ENCODE measurements around the gene TOM1.

The TOM1 gene

DNA sequence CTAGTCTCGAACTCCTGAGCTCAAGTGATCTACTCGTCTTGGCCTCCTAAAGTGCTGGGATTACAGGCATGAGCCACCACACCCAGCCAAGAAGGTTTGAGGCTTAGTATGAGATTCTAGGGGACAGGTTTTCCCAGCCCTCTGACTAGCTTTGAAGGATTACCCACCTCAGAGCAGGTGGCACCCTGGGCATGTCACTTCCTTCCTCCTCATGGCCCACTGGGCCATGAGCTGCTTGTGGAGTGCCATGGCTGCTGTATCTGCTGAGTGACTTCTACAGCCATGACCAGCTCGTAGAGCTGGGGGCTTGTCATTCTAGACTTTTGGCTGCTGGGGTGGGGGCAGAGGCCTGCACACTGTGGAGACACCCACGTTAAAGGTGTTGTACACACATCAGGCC, 25.1 kb downstream of the TOM1 start:
- Mint-ChIP-seq H3K36me3 (ENCODE audit: low read depth) (peaks cover 95% of the 10 kb centered on the region), H3K27ac (no peak overlapping the region), H3K4me1 (ENCODE audit: low read depth) (peaks cover 29% of the 10 kb centered on the region), H3K27me3 (no peaks in the 10 kb centered on the region), H3K9me3 (no peaks in the 10 kb centered on the region), H3K4me3 (no peak overlapping the region)
- intact Hi-C loops (cut with micrococcal nuclease): no loop called here

- H3K4me1 Mint-ChIP-seq (ENCODE audit: low read depth): peaks cover 33% of the 10 kb centered on the region
- peaks cover 91% of the 10 kb centered on the region for H3K36me3 Mint-ChIP-seq (ENCODE audit: low read depth)
- H3K27me3 Mint-ChIP-seq: no peaks in the 10 kb centered on the region
- H3K4me3 Mint-ChIP-seq: no peak overlapping the region
- intact Hi-C loops (cut with micrococcal nuclease): no loop called here
- no peak overlapping the region for H3K27ac Mint-ChIP-seq
- H3K9me3 Mint-ChIP-seq: no peaks in the 10 kb centered on the region
These were observed 25.5 kb downstream of the TOM1 start for GRCh38 chr22:35325209-35325608.

- Mint-ChIP-seq H3K27me3 (no peaks in the 10 kb centered on the region), H3K4me1 (ENCODE audit: low read depth) (peaks cover 50% of the 10 kb centered on the region), H3K36me3 (ENCODE audit: low read depth) (peaks cover 73% of the 10 kb centered on the region), H3K4me3 (no peak overlapping the region), H3K9me3 (no peaks in the 10 kb centered on the region), H3K27ac (peak overlapping the region; percentile 10)
- intact Hi-C loops (cut with micrococcal nuclease): no loop called here
These were observed 27.3 kb downstream of the TOM1 start for GRCh38 chr22:35326854-35327562.

- Mint-ChIP-seq H3K9me3 (no peaks in the 10 kb centered on the region), H3K27me3 (no peaks in the 10 kb centered on the region), H3K27ac (peak overlapping the region; percentile 97), H3K36me3 (ENCODE audit: low read depth) (peaks cover 64% of the 10 kb centered on the region), H3K4me1 (ENCODE audit: low read depth) (peaks cover 59% of the 10 kb centered on the region), H3K4me3 (no peak overlapping the region)
- intact Hi-C loops (cut with micrococcal nuclease): no loop called here
These were observed 28.2 kb downstream of the TOM1 start for GRCh38 chr22:35327690-35328471.

DNA sequence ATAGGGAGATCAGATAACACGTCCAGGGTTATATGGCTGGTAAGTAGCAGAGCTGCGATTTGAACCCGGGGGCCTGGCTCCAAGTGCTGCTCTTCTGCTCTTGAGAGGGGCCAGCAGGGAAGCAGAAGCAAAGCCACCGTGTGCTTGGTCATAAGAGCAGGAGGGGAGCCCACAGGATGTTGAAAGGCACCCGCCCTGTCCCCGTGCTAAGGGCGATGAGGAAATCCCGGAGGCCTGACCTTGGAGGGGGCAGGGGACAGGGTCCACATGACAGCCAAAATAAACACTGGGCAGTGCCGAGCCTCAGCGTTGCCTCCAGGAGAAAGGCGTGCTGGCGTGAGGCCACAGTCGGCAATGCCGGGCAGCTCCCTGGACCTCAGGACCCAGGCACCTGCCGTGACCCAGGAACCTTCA, 28.8 kb downstream of the TOM1 start:
- Mint-ChIP-seq H3K9me3 (no peaks in the 10 kb centered on the region), H3K4me1 (ENCODE audit: low read depth) (peaks cover 65% of the 10 kb centered on the region), H3K27me3 (no peaks in the 10 kb centered on the region), H3K4me3 (peak overlapping the region; percentile 23), H3K36me3 (ENCODE audit: low read depth) (peaks cover 58% of the 10 kb centered on the region), H3K27ac (peak overlapping the region; percentile 97)
- intact Hi-C loops (cut with micrococcal nuclease): no loop called here

DNA sequence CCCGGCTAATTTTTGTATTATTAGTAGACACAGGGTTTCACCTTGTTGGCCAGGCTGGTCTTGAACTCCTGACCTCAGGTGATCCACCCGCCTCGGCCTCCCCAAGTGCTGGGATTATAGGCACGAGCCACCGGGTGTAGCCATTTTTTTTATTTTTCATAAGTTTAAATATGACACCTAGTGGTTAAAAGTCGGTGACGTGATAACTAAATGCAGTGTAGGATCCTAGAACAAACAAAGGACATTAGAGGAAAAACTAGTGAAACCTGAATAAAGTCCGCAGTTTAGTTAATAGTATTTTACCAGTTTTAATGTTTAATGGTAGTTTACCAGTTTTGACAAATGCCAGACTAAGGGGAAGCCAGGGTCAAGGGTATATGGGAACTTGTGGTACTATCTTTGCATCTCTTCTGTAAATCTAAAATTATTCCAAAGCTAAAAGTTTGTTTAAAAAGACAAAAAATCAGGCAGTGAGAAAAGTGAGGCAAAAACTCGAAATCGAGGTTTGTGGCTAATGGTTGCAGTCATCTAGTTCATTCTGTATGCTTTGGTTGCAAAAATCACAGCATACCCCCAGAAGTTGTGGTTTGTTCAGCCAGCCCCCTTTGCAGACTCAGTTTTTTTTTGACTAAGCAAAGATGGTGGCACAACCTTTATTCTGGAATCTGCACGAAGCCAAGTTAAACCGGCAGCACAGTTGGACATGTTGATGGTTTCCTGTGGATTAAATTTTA, 29.6 kb downstream of the TOM1 start:
- peaks cover 73% of the 10 kb centered on the region for H3K4me1 Mint-ChIP-seq (ENCODE audit: low read depth)
- H3K27me3 Mint-ChIP-seq: no peaks in the 10 kb centered on the region
- H3K36me3 Mint-ChIP-seq (ENCODE audit: low read depth): peaks cover 50% of the 10 kb centered on the region
- H3K4me3 Mint-ChIP-seq: no peak overlapping the region
- peak overlapping the region; percentile 97 for H3K27ac Mint-ChIP-seq
- H3K9me3 Mint-ChIP-seq: no peaks in the 10 kb centered on the region
- intact Hi-C loops (cut with micrococcal nuclease): no loop called here

DNA sequence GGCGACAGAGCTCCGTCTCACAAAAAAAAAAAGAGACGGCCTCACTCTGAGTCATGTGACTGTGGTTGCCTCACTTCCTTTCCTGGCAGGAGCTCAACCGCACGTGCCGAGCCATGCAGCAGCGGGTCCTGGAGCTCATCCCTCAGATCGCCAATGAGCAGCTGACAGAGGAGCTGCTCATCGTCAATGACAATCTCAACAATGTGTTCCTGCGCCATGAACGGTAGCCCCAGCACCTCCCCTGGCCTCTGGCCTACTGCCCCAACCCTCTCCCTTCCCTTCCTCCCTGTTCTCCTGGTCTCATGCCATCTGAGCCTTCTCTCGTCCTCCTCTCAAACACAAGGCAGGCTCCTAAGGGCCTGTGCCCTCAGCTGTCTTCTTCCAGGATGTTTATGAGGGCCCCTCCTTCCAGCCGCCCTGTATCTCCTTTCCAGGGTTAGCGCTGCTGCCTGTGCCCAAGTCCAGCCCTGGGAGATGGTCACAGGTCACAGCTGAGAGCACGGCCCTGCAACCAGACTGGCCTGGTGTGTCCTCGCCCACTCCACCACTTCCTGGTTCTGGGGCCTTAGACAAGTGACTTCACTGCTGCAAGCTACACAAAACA, 30.7 kb downstream of the TOM1 start:
- Mint-ChIP-seq H3K27ac (peak overlapping the region; percentile 97), H3K36me3 (ENCODE audit: low read depth) (peaks cover 39% of the 10 kb centered on the region), H3K27me3 (no peaks in the 10 kb centered on the region), H3K4me3 (peak overlapping the region; percentile 63), H3K9me3 (no peaks in the 10 kb centered on the region), H3K4me1 (ENCODE audit: low read depth) (peaks cover 77% of the 10 kb centered on the region)
- intact Hi-C loops (cut with micrococcal nuclease): loop anchor here (2.0 kb wide), 2 partner anchors 30 to 74 kb away; partner anchors contain the start of gene HMGXB4

- peaks cover 20% of the 10 kb centered on the region for H3K36me3 Mint-ChIP-seq (ENCODE audit: low read depth)
These were observed 32.6 kb downstream of the TOM1 start for GRCh38 chr22:35332278-35332677.

GRCh38 chr22:35333220-35333619, 33.5 kb downstream of the TOM1 start:
- Mint-ChIP-seq H3K27ac (peak overlapping the region; percentile 97), H3K36me3 (ENCODE audit: low read depth) (peaks cover 11% of the 10 kb centered on the region), H3K4me3 (no peak overlapping the region), H3K4me1 (ENCODE audit: low read depth) (peaks cover 58% of the 10 kb centered on the region), H3K9me3 (no peaks in the 10 kb centered on the region), H3K27me3 (no peaks in the 10 kb centered on the region)
- intact Hi-C loops (cut with micrococcal nuclease): no loop called here

More at GRCh38 chr22:35332278-35332677, 32.6 kb downstream of the TOM1 start:
- Mint-ChIP-seq H3K27me3 (no peaks in the 10 kb centered on the region), H3K4me1 (ENCODE audit: low read depth) (peaks cover 68% of the 10 kb centered on the region), H3K27ac (peak overlapping the region; percentile 97), H3K4me3 (no peak overlapping the region), H3K9me3 (no peaks in the 10 kb centered on the region)
- intact Hi-C loops (cut with micrococcal nuclease): no loop called here

DNA sequence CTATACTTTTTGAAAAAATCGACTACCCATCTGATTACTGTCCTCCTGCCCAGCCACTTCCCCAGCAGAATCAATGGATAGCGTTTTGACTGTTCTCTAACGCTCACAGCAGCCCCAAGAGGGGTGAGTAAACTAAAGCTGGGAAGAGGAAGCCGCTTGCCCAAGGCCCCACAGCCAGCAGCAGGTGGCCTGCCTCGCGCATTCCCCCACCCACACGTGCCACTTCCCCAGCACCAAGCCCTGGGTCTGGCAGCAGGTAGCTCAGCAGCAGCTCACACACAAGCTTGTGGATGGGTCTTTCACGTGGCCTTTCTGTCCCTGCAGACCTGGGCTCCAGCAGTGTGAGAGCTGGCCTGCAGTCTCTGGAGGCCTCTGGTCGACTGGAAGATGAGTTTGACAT, 34.3 kb downstream of the TOM1 start:
- intact Hi-C loops (cut with micrococcal nuclease): no loop called here
- peak overlapping the region; percentile 97 for H3K27ac Mint-ChIP-seq
- H3K36me3 Mint-ChIP-seq (ENCODE audit: low read depth): peaks cover 3% of the 10 kb centered on the region
- H3K4me1 Mint-ChIP-seq (ENCODE audit: low read depth): peaks cover 52% of the 10 kb centered on the region
- no peak overlapping the region for H3K4me3 Mint-ChIP-seq
- no peaks in the 10 kb centered on the region for H3K27me3 Mint-ChIP-seq
- no peaks in the 10 kb centered on the region for H3K9me3 Mint-ChIP-seq

DNA sequence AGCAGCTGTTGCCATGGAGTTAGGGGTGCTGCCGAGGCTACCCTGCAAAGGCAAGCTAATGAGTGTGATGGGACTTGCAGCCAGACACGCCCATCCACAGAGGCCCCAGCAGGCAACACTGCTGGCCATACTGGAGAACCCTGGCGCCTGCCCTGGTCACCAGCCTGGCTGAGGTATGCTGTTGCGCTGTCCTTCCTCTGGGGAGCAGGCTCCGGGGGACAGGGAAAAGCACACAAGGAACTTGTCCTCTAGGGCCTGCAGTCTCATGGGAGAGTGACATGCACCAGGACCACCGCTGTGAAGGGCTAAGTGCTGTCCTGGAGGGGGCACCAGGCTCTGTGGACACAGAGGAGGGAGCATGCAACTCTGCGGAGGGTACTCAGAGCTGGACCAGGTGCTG, 35.8 kb downstream of the TOM1 start:
- H3K27me3 Mint-ChIP-seq: no peaks in the 10 kb centered on the region
- H3K4me3 Mint-ChIP-seq: no peak overlapping the region
- no peaks in the 10 kb centered on the region for H3K36me3 Mint-ChIP-seq (ENCODE audit: low read depth)
- H3K9me3 Mint-ChIP-seq: no peaks in the 10 kb centered on the region
- intact Hi-C loops (cut with micrococcal nuclease): no loop called here
- peaks cover 41% of the 10 kb centered on the region for H3K4me1 Mint-ChIP-seq (ENCODE audit: low read depth)
- H3K27ac Mint-ChIP-seq: peak overlapping the region; percentile 12

DNA sequence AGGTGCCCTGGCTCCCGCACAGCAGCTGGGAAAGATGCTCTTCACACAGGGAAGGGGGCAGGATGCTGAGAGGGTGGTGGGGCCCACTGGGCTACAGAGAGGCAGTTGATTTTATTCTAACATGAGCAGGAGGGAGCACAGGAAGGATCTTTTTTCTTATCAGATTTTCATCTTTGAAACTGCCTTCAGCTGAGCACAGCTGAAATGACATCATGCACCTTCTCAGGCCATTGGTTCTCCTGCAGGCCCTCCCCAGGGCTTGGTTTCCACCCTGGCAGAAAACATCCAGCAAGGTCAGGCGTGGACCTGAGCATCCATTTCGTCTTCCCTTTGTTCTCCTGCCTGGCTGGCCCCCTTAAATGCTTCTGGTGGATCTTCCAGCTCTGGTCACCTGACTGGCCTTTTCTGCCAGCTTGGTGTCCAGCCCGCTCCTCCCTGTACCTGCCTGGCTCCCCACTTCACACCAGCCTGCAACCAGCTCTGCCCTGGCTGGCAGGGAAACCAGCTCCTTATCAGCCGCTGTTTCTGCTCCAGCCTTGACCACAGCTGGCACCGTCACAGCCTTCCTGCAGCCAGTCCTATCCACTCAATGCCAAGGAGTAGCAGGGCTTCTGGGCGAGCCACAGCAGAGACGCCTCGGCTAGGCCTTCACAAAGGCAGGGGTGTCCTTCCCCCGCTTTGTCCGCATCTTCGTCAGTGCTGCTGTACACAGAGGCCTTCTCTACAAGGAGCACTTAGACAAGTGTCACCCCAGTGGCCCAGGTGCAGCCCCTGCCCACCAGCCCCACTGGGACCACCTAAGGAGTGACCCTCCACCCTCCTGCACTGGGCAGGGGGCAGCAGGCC, 36.5 kb downstream of the TOM1 start:
- no peaks in the 10 kb centered on the region for H3K27me3 Mint-ChIP-seq
- no peaks in the 10 kb centered on the region for H3K36me3 Mint-ChIP-seq (ENCODE audit: low read depth)
- H3K27ac Mint-ChIP-seq: peak overlapping the region; percentile 12
- no peak overlapping the region for H3K4me3 Mint-ChIP-seq
- intact Hi-C loops (cut with micrococcal nuclease): no loop called here
- H3K4me1 Mint-ChIP-seq (ENCODE audit: low read depth): peaks cover 34% of the 10 kb centered on the region
- H3K9me3 Mint-ChIP-seq: no peaks in the 10 kb centered on the region

DNA sequence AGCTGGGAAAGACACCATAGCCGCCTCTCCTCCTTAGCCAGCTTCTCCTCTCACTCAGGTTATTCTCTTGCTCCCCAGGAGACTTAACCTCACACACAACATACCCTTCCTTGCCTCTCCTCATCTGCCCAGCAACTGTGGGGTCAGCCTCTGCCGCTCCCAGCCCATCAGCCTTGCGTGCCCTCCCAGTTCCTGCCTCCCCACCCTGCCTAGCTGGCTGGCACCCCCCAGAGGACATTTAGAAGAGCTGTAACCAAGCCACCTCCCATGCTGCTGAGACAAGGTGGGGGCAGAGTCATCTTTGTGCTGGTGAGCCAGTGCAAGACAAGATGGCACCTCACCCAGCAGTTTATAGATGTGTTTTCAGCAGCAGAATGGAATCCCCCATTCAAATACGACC, 38.2 kb downstream of the TOM1 start:
- intact Hi-C loops (cut with micrococcal nuclease): no loop called here
- Mint-ChIP-seq H3K4me1 (ENCODE audit: low read depth) (peaks cover 18% of the 10 kb centered on the region), H3K36me3 (ENCODE audit: low read depth) (no peaks in the 10 kb centered on the region), H3K27me3 (no peaks in the 10 kb centered on the region), H3K4me3 (no peak overlapping the region), H3K27ac (no peak overlapping the region), H3K9me3 (no peaks in the 10 kb centered on the region)
